HepG2 (cell line): ENCODE measurements around the gene API5. TPM values are rescaled to one million over a fixed set of nuclear protein-coding genes. Genes with fewer than 3 reads are reported as not detected.

Experiments used
- CBX2 ChIP-seq, 2 experiments: fragments of 200-600 bp in 1 of 2; sonication (generic); formaldehyde crosslinking in 1 of 2; IDR thresholded peaks; 2 replicates each; pipeline versions ENCODE4 v1.7.0 to v1.8.1; 2018 to 2022; ENCODE audit warnings: low read depth in 2 of 2, low read length in 1 of 2, mild to moderate bottlenecking in 1 of 2, missing genetic modification reagents in 1 of 2
- DR1 ChIP-seq: sonication (generic); formaldehyde crosslinking; IDR thresholded peaks from 2 replicates; pipeline ENCODE4 v1.8.0; 2021; ENCODE audit warnings: mild to moderate bottlenecking, missing genetic modification reagents, inconsistent platforms
- GATAD1 ChIP-seq: IDR thresholded peaks from 2 replicates; pipeline ENCODE4 v1.6.1; 2016; ENCODE audit warnings: missing genetic modification reagents, missing compliant biosample characterization
- HDAC2 ChIP-seq: sonication (generic); formaldehyde crosslinking; IDR thresholded peaks from 2 replicates; pipeline ENCODE4 v1.4.0; 2020; ENCODE audit warnings: missing genetic modification reagents
- HNRNPK ChIP-seq: fragments of 200-400 bp; formaldehyde crosslinking; IDR thresholded peaks from 2 replicates; pipeline ENCODE4 v1.6.1; 2018; ENCODE audit warnings: low read length, low read depth, moderate library complexity, mild to moderate bottlenecking; ENCODE audit not compliant: poor library complexity, severe bottlenecking
- IRF2 ChIP-seq: IDR thresholded peaks from 2 replicates; pipeline ENCODE4 v1.6.1; 2018; ENCODE audit warnings: missing genetic modification reagents, missing compliant biosample characterization
- LCORL ChIP-seq, 2 experiments: fragments of 450-650 bp in 1 of 2; sonication (generic) in 1 of 2; formaldehyde crosslinking in 1 of 2; IDR thresholded peaks; 2 replicates each; pipeline versions ENCODE4 v1.5.0 to v1.6.1; 2017 to 2020; ENCODE audit warnings: antibody characterized with exemption in 1 of 2, missing genetic modification reagents in 1 of 2
- POLR2AphosphoS5 ChIP-seq: IDR thresholded peaks from 2 replicates; pipeline ENCODE4 v1.6.1; 2012; ENCODE audit warnings: low read depth, low read length
- RXRA ChIP-seq: sonication (generic); formaldehyde crosslinking; IDR thresholded peaks from 2 replicates; pipeline ENCODE4 v1.5.1; 2020; ENCODE audit warnings: missing genetic modification reagents
- SIX1 ChIP-seq: sonication (generic); formaldehyde crosslinking; IDR thresholded peaks from 2 replicates; pipeline ENCODE4 v1.4.0; 2020; ENCODE audit warnings: missing genetic modification reagents, borderline replicate concordance
- TBX3 ChIP-seq: fragments of 450-650 bp; IDR thresholded peaks from 2 replicates; pipeline ENCODE4 v1.6.1; 2017; ENCODE audit warnings: antibody characterized with exemption, mild to moderate bottlenecking, inconsistent platforms, borderline replicate concordance
- TCF12 ChIP-seq, 2 experiments: fragments of 450-650 bp in 1 of 2; sonication (generic) in 1 of 2; formaldehyde crosslinking in 1 of 2; IDR thresholded peaks; 2 replicates each; pipeline versions ENCODE4 v1.6.1 to v1.8.0; 2017 to 2022; ENCODE audit warnings: antibody characterized with exemption in 1 of 2, mild to moderate bottlenecking in 1 of 2, missing genetic modification reagents in 1 of 2, moderate library complexity in 1 of 2
- YEATS2 ChIP-seq: sonication (generic); formaldehyde crosslinking; IDR thresholded peaks from 2 replicates; pipeline ENCODE4 v1.4.0; 2020; ENCODE audit warnings: missing genetic modification reagents, borderline replicate concordance
- ZC3H4 ChIP-seq: sonication (generic); formaldehyde crosslinking; IDR thresholded peaks from 2 replicates; pipeline ENCODE4 v1.4.0; 2020; ENCODE audit warnings: missing genetic modification reagents, borderline replicate concordance
- ZMAT3 ChIP-seq: sonication (generic); formaldehyde crosslinking; conservative IDR thresholded peaks from 2 replicates; pipeline ENCODE4 v1.7.0; 2021; ENCODE audit warnings: missing genetic modification reagents
- ZNF569 ChIP-seq: sonication (generic); formaldehyde crosslinking; IDR thresholded peaks from 2 replicates; pipeline ENCODE4 v1.5.0; 2020; ENCODE audit warnings: mild to moderate bottlenecking, missing genetic modification reagents, moderate library complexity, borderline replicate concordance
- ZSCAN25 ChIP-seq: sonication (generic); formaldehyde crosslinking; IDR thresholded peaks from 2 replicates; pipeline ENCODE4 v1.8.0; 2022; ENCODE audit warnings: mild to moderate bottlenecking, missing genetic modification reagents
- polyA plus RNA-seq, 8 experiments: library from polyadenylated mRNA; depleted of rRNA in 3 of 8; stranded (reverse) in 7 of 8; unstranded in 1 of 8; fragments of >200 nt; fragmentation: Illumina TruSeq in 4 of 8; extraction: Trizol in 4 of 8; gene quantifications; 2 replicates each; pipeline versions ENCODE4 v1.2.1 to v1.2.3, GENCODE V29; 2011 to 2016; ENCODE audit warnings: low read depth in 4 of 8, missing spikeins in 1 of 8, mixed read lengths in 1 of 8; ENCODE audit not compliant: insufficient read depth in 1 of 8
- total RNA-seq, 5 experiments: library from RNA; depleted of rRNA; stranded (reverse); fragments of >200 nt; fragmentation: Illumina TruSeq; extraction: Trizol; gene quantifications; 2 replicates each; pipeline ENCODE4 v1.2.3, GENCODE V29; 2016; ENCODE audit warnings: low read depth in 1 of 5
- TF ChIP-seq, protein P1 (sequence below): sonication (generic); formaldehyde crosslinking; IDR thresholded peaks from 2 replicates; pipeline ENCODE4 v1.8.0; 2022; ENCODE audit warnings: mild to moderate bottlenecking, missing genetic modification reagents, moderate library complexity
- TF ChIP-seq, protein P2 (sequence below): IDR thresholded peaks from 2 replicates; pipeline ENCODE4 v1.6.1; 2016; ENCODE audit warnings: low read depth, borderline replicate concordance
- TF ChIP-seq, protein P3 (sequence below): sonication (generic); formaldehyde crosslinking; IDR thresholded peaks from 2 replicates; pipeline ENCODE4 v1.5.1; 2020; ENCODE audit warnings: missing genetic modification reagents, mild to moderate bottlenecking, borderline replicate concordance
- TF ChIP-seq, protein P4 (sequence below): sonication (generic); formaldehyde crosslinking; IDR thresholded peaks from 2 replicates; pipeline ENCODE4 v1.4.0; 2020; ENCODE audit warnings: missing genetic modification reagents

Gene API5
- total and polyA plus RNA-seq, 2 of the 13 experiments (the other 11 are each of a cell fraction or from before 2014, with no cell fraction given), result 21.6 to 59.0 TPM

DNA sequence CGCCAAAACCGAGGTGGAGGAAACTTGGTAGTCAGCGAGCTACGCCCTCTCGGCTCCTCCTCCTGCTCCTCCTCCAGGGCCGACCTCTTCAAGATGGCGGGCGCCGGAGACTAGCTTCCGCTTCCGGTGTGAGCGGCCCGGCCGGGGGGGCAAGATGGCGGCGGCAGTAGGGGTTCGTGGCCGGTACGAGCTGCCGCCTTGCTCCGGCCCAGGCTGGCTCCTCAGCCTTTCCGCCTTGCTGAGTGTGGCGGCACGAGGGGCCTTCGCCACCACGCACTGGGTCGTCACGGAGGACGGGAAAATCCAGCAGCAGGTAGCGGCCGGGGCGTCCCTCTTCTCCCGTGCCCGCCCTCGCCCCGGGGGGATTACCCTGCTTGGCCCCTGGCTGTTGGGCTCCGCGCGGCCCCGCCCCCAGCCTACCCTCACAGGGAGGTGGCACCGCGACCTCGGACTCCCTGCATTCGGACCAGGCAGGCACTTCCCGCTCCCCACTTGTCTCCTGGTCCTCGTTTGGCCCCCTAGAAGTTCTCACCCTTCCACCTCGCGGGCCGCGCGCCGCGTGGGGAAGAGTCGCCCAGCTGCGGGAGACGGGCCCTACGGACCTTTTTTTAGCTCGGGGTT lies 47.1 kb downstream of the API5 start, which contains the start of gene TTC17 (continued):
- TF ChIP-seq YEATS2, result peak; percentile 86; the same call in 1 of the 2 replicates
- peak; percentile 87 for TF ChIP-seq DR1 (CRISPR knock-in tag)
- TF ChIP-seq HNRNPK, result peak; percentile 70
- TF ChIP-seq, protein P1, sequence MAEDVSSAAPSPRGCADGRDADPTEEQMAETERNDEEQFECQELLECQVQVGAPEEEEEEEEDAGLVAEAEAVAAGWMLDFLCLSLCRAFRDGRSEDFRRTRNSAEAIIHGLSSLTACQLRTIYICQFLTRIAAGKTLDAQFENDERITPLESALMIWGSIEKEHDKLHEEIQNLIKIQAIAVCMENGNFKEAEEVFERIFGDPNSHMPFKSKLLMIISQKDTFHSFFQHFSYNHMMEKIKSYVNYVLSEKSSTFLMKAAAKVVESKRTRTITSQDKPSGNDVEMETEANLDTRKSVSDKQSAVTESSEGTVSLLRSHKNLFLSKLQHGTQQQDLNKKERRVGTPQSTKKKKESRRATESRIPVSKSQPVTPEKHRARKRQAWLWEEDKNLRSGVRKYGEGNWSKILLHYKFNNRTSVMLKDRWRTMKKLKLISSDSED (CRISPR knock-in tag), result 0 out of 2 replicates have a peak, but pooled peaks have one; percentile 36
- TF ChIP-seq TCF12 (IDR thresholded peaks at IDR 0.05), result no peak
- no peak for TF ChIP-seq TCF12 (CRISPR knock-in tag; IDR thresholded peaks at IDR 0.05)
- TF ChIP-seq RXRA (CRISPR knock-in tag), result peak; percentile 79; the same call in 1 of the 2 replicates
- peak; percentile 89 for TF ChIP-seq POLR2AphosphoS5
- TF ChIP-seq SIX1 (CRISPR knock-in tag), result no peak
- 0 out of 2 replicates have a peak, but pooled peaks have one; percentile 31 for TF ChIP-seq ZSCAN25
- peak; percentile 87 for TF ChIP-seq ZMAT3 (CRISPR knock-in tag)
- TF ChIP-seq, protein P2, sequence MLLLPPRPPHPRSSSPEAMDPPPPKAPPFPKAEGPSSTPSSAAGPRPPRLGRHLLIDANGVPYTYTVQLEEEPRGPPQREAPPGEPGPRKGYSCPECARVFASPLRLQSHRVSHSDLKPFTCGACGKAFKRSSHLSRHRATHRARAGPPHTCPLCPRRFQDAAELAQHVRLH (CRISPR knock-in tag), result peak; percentile 76; the same call in 1 of the 2 replicates
- peak; percentile 69; the same call in 1 of the 2 replicates for TF ChIP-seq IRF2 (CRISPR knock-in tag)
- TF ChIP-seq ZC3H4 (CRISPR knock-in tag), result no peak
- TF ChIP-seq, protein P3, sequence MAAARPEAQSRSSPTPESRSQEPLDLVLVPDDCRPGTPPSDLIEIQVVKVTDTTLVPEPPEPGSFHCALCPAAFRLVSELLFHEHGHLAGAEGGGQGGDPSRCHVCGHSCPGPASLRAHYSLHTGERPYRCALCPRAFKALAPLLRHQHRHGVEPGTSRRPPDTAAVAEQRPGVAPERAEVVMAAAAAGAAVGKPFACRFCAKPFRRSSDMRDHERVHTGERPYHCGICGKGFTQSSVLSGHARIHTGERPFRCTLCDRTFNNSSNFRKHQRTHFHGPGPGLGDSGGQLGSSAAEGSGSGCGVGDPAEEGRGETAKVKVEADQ (CRISPR knock-in tag), result peak; percentile 45; the same call in 1 of the 2 replicates
- TF ChIP-seq, protein P4, sequence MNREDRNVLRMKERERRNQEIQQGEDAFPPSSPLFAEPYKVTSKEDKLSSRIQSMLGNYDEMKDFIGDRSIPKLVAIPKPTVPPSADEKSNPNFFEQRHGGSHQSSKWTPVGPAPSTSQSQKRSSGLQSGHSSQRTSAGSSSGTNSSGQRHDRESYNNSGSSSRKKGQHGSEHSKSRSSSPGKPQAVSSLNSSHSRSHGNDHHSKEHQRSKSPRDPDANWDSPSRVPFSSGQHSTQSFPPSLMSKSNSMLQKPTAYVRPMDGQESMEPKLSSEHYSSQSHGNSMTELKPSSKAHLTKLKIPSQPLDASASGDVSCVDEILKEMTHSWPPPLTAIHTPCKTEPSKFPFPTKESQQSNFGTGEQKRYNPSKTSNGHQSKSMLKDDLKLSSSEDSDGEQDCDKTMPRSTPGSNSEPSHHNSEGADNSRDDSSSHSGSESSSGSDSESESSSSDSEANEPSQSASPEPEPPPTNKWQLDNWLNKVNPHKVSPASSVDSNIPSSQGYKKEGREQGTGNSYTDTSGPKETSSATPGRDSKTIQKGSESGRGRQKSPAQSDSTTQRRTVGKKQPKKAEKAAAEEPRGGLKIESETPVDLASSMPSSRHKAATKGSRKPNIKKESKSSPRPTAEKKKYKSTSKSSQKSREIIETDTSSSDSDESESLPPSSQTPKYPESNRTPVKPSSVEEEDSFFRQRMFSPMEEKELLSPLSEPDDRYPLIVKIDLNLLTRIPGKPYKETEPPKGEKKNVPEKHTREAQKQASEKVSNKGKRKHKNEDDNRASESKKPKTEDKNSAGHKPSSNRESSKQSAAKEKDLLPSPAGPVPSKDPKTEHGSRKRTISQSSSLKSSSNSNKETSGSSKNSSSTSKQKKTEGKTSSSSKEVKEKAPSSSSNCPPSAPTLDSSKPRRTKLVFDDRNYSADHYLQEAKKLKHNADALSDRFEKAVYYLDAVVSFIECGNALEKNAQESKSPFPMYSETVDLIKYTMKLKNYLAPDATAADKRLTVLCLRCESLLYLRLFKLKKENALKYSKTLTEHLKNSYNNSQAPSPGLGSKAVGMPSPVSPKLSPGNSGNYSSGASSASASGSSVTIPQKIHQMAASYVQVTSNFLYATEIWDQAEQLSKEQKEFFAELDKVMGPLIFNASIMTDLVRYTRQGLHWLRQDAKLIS (CRISPR knock-in tag), result no peak
- no peak for TF ChIP-seq TBX3
- 0 out of 2 replicates have a peak, but pooled peaks have one; percentile 18 for TF ChIP-seq HDAC2 (CRISPR knock-in tag)
- TF ChIP-seq GATAD1 (CRISPR knock-in tag), result peak; percentile 93
- no peak for TF ChIP-seq CBX2 (IDR thresholded peaks at IDR 0.05; ENCODE audit: low read depth, low read length)
- 0 out of 2 replicates have a peak, but pooled peaks have one; percentile 34 for TF ChIP-seq CBX2 (CRISPR knock-in tag; IDR thresholded peaks at IDR 0.05; ENCODE audit: low read depth)
- TF ChIP-seq ZNF569 (CRISPR knock-in tag), result peak; percentile 60; the same call in 1 of the 2 replicates
- TF ChIP-seq LCORL (IDR thresholded peaks at IDR 0.05), result no peak
- peak; percentile 66; the same call in 1 of the 2 replicates for TF ChIP-seq LCORL (CRISPR knock-in tag; IDR thresholded peaks at IDR 0.05)
